HEK293T (cell line): Measurements from ENCODE around the gene ACD.

Experiments used
- CTCF ChIA-PET: fragments of 350-600 bp; formaldehyde crosslinking; extraction: SDS; loops from one replicate; lab custom pipeline; 2021; ENCODE audit warnings: antibody characterized with exemption, inconsistent platforms; lab: Yijun Ruan, JAX
- POLR2A ChIA-PET: fragments of 350-600 bp; formaldehyde crosslinking; extraction: SDS; loops from one replicate; lab custom pipeline; 2020; ENCODE audit warnings: antibody characterized with exemption, inconsistent platforms; lab: Yijun Ruan, JAX
- DNase-seq: peaks from one replicate; pipeline ENCODE4 v3.0.0; 2012; ENCODE audit warnings: mixed read lengths; ENCODE audit errors: extremely low spot score
- ARNT ChIP-seq: fragments of 450-650 bp; IDR thresholded peaks from 2 replicates; pipeline ENCODE4 v1.6.1; 2017; ENCODE audit warnings: mild to moderate bottlenecking
- BHLHE40 ChIP-seq: fragments of 450-650 bp; IDR thresholded peaks from 2 replicates; pipeline ENCODE4 v1.6.1; 2016; ENCODE audit warnings: mild to moderate bottlenecking, moderate library complexity, borderline replicate concordance
- CTBP1 ChIP-seq: fragments of 450-650 bp; IDR thresholded peaks from 2 replicates; pipeline ENCODE4 v1.6.1; 2016; ENCODE audit warnings: borderline replicate concordance
- ELF4 ChIP-seq: fragments of 450-650 bp; IDR thresholded peaks from 2 replicates; pipeline ENCODE4 v1.6.1; 2017; ENCODE audit warnings: antibody characterized with exemption
- FOXA1 ChIP-seq: fragments of 450-650 bp; IDR thresholded peaks from 2 replicates; pipeline ENCODE4 v1.6.1; 2016; ENCODE audit warnings: mild to moderate bottlenecking
- FOXK2 ChIP-seq: fragments of 450-650 bp; IDR thresholded peaks from 2 replicates; pipeline ENCODE4 v1.6.1; 2016; ENCODE audit warnings: mild to moderate bottlenecking
- FOXM1 ChIP-seq: fragments of 450-650 bp; IDR thresholded peaks from 2 replicates; pipeline ENCODE4 v1.6.1; 2017; ENCODE audit warnings: mild to moderate bottlenecking, borderline replicate concordance
- HDGF ChIP-seq: fragments of 450-650 bp; IDR thresholded peaks from 2 replicates; pipeline ENCODE4 v1.6.1; 2017; ENCODE audit warnings: antibody characterized with exemption, borderline replicate concordance
- L3MBTL2 ChIP-seq: fragments of 450-650 bp; conservative IDR thresholded peaks from 2 replicates; pipeline ENCODE4 v1.6.1; 2016; ENCODE audit warnings: mild to moderate bottlenecking
- LEF1 ChIP-seq: fragments of 450-650 bp; IDR thresholded peaks from 2 replicates; pipeline ENCODE4 v1.6.1; 2017; ENCODE audit warnings: mild to moderate bottlenecking, borderline replicate concordance
- NFRKB ChIP-seq: fragments of 450-650 bp; IDR thresholded peaks from 2 replicates; pipeline ENCODE4 v1.6.1; 2016; ENCODE audit warnings: mild to moderate bottlenecking, moderate library complexity
- PKNOX1 ChIP-seq: fragments of 450-650 bp; IDR thresholded peaks from 2 replicates; pipeline ENCODE4 v1.6.1; 2016
- SP1 ChIP-seq: fragments of 450-650 bp; IDR thresholded peaks from 2 replicates; pipeline ENCODE4 v1.6.1; 2017
- SUZ12 ChIP-seq: fragments of 450-650 bp; IDR thresholded peaks from 2 replicates; pipeline ENCODE4 v1.6.1; 2016; ENCODE audit warnings: mild to moderate bottlenecking
- TARDBP ChIP-seq: fragments of 450-650 bp; IDR thresholded peaks from 2 replicates; pipeline ENCODE4 v1.6.1; 2016
- ZNF384 ChIP-seq: fragments of 450-650 bp; IDR thresholded peaks from 2 replicates; pipeline ENCODE4 v1.6.1; 2016

The ACD gene

GRCh38 chr16:67647111-67647651, 12.9 kb downstream of the ACD start:
- POLR2A ChIA-PET, result interaction anchor here (1.3 to 1.7 kb wide), 2 partner anchors 100 to 126 kb away, joined by 3 read pairs; no protein-coding TSS in a partner anchor
- no peak for DNase-seq
- TF ChIP-seq ELF4 (no peak), TARDBP (no peak), ZNF384 (no peak), L3MBTL2 (no peak), ARNT (no peak), CTBP1 (no peak), HDGF (no peak), SP1 (no peak), BHLHE40 (no peak), FOXK2 (no peak), FOXM1 (no peak), SUZ12 (no peak), PKNOX1 (no peak), FOXA1 (no peak), LEF1 (no peak)
- CTCF ChIA-PET, result interaction anchor here (4.6 to 5.9 kb wide), 2 partner anchors 100 to 126 kb away, joined by 35 read pairs; no protein-coding TSS in a partner anchor

GRCh38 chr16:67645397-67646121, 14.5 kb downstream of the ACD start:
- ChIA-PET CTCF (interaction anchor here (0.9 to 5.9 kb wide), 7 partner anchors 15 to 164 kb away, joined by 3 to 35 read pairs (median 8); partner anchors contain the start of genes ACD, ATP6V0D1, CTCF and RANBP10), POLR2A (interaction anchor here (0.9 to 2.7 kb wide), 5 partner anchors 15 to 277 kb away, joined by 3 to 19 read pairs (median 3); partner anchors contain the start of genes ACD and CTCF)
- no peak for DNase-seq
- TF ChIP-seq FOXK2 (no peak), CTBP1 (no peak), L3MBTL2 (no peak), ELF4 (no peak), SP1 (no peak), FOXA1 (no peak), LEF1 (no peak), ARNT (no peak), ZNF384 (no peak), BHLHE40 (no peak), NFRKB (no peak), TARDBP (no peak), HDGF (no peak), PKNOX1 (no peak), SUZ12 (no peak), FOXM1 (no peak)

- POLR2A ChIA-PET, result interaction anchor here (1.2 to 2.7 kb wide), 4 partner anchors 16 to 163 kb away, joined by 3 to 19 read pairs (median 4); partner anchors contain the start of genes ACD, ATP6V0D1 and CTCF
- no peak for DNase-seq
- CTCF ChIA-PET, result interaction anchor here (0.6 to 5.9 kb wide), 11 partner anchors 19 to 163 kb away, joined by 3 to 35 read pairs (median 5); partner anchors contain the start of genes ATP6V0D1, C16orf86, CTCF and ENKD1
Observed at GRCh38 chr16:67644038-67644437, 16.0 kb downstream of the ACD start.

GRCh38 chr16:67641779-67642708, 18.0 kb downstream of the ACD start:
- ChIA-PET CTCF (interaction anchor here (0.7 to 5.9 kb wide), 5 partner anchors 9 to 121 kb away, joined by 5 to 35 read pairs (median 12); partner anchors contain the start of gene CTCF), POLR2A (interaction anchor here (1.5 to 1.6 kb wide), 2 partner anchors 80 to 114 kb away, joined by 3 to 6 read pairs; partner anchors contain the start of genes CTCF and RIPOR1)
- DNase-seq, result no peak
- TF ChIP-seq SUZ12 (no peak), L3MBTL2 (no peak), TARDBP (no peak), HDGF (no peak), CTBP1 (no peak), FOXK2 (no peak), ELF4 (no peak), PKNOX1 (no peak), FOXM1 (no peak), SP1 (no peak), LEF1 (no peak), NFRKB (no peak), ARNT (no peak), ZNF384 (no peak)

More at GRCh38 chr16:67644038-67644437, 16.0 kb downstream of the ACD start:
- no peak for TF ChIP-seq FOXM1
- TF ChIP-seq TARDBP, result no peak
- no peak for TF ChIP-seq HDGF
- TF ChIP-seq FOXK2, result no peak
- TF ChIP-seq CTBP1, result no peak
- no peak for TF ChIP-seq L3MBTL2

- CTCF ChIA-PET, result no interaction called here
- POLR2A ChIA-PET, result no interaction called here
- no peak for DNase-seq
- no peak for TF ChIP-seq SP1
- TF ChIP-seq PKNOX1, result no peak
- TF ChIP-seq BHLHE40, result no peak
- no peak for TF ChIP-seq L3MBTL2
- TF ChIP-seq LEF1, result no peak
- no peak for TF ChIP-seq FOXA1
Observed at GRCh38 chr16:67637625-67638024, 22.4 kb downstream of the ACD start.
